Islet precursor cell (in vitro differentiated cells): ENCODE data around the gene TRAPPC2.

ENCODE experiments used
- DNase-seq: peaks from one replicate; pipeline ENCODE4 v3.0.0-alpha.2; 2018

TRAPPC2 gene

DNA sequence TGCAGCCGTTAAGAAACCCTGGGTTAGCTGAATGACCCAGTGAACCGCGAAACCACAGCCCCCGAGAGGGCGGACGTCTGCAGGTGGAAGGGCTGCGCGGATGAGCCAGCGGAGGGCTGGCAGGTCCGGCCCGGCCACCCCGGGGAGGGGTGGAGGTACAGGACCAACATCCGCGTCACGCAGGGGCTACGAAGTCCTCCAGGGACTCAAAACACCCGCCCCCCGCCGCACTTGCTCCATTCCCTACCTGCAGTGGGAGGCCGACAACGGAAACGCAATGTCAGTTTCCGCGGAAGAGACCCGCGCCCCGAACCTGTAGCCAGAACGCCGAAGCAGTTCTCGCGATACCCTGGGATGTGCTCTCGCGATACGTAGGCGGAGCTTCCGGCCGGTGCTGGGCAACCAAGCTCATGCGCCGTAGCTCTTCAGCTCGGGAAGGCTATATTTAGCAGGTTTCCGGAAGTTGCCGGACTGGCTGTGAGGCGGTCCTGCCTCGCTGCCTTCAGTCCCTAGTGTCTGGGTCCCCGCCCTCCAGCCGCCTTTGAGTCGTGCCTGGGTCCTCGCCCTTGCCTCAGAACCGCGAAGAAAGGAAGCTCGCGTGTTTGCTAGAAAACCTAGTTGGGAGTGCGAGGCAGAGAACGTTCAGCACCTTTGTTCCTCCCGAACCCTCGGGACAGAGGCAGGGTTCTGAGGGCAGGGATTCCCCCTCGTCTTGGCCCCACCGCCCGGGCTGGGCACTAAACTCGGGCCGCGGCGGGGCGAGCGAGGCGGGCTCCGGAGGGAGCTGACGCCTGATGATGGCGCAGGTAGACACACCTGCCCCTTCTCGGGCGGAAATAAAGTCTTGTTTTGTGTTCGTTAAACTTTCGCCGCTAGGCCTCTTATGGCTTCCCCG lies at the start of gene TRAPPC2, which contains the start of gene OFD1:
TRAPPC2 (minus strand) TSS at position 343 of the 895 bp plus-strand sequence. CDS start 14,657 bp downstream, outside the sequence.
OFD1 (plus strand) TSS at position 471 of the 895 bp plus-strand sequence; CDS start at position 795, 324 bp downstream.
- peak; percentile 96 for DNase-seq

DNA sequence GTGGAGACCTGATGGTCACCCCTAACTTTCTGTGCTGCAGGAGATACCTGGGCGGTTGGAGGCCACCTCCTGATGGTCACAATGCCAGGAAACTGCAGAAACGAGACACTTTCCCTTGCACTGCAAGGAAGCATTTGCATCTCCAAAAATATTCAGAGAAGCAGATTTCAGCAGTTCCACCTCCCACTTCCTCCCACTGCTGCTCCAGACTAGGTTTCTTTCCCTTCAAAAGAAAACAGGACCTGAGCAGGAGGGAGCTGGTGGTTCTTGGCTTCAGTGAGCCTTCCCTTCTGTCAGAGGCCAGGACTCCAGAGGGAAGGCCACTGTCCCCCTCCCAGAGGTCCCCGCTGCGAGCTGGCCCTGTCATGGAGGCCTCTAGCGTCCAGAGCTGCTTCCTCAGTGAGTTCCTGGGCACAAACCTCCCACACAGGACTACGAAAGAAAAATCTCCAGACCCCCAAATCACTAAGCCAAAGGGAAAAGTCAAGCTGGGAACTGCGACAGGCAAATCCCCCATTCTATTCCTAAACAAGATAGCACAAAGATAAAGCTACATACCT lies 46.5 kb upstream of the TRAPPC2 start:
- DNase-seq = peak; percentile 60

- DNase-seq = no peak
Observed at GRCh38 chrX:13778916-13779315, 44.5 kb upstream of the TRAPPC2 start.

DNA sequence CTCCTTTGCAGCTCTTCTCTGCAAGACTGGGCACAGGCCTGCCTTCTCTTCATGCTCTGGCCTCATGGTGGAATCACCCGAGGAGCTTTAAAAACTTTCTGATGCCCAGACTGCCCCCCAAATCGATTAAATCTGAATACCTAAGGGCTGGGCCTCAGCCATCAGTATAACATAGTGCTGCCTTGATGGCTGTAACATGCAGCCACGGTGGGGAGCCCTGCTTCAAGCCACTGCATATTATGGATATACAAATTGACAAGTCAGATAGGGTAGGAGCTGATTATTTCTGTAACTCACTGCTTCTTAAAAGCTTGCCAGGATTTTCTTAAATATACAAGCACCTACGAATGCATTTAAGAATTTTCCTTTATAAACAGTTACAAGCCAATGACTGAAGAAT lies 42.0 kb upstream of the TRAPPC2 start:
- no peak for DNase-seq

GRCh38 chrX:13775837-13776236 lies 41.4 kb upstream of the TRAPPC2 start:
- no peak for DNase-seq

DNA sequence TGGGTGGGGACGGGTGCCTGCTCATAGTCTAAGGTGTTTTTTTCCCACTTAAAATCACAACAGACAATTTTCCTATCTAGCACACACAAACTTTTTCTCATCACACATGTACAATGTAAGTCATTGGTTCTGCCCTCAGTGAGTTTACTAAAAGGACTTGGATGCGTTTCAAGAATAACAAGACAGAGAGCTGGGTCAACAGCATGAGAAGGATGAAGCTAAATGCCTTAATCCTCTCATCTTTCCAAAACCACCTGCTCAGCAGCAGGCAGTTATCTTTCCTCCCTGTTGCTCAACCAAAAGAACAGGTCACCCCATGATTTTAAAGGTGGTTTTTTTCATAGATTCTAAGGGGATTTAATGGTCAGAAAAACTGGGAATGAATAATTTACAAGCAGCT lies 40.3 kb upstream of the TRAPPC2 start:
- DNase-seq = no peak

GRCh38 chrX:13770013-13770535 lies 35.7 kb upstream of the TRAPPC2 start:
- DNase-seq = no peak

DNA sequence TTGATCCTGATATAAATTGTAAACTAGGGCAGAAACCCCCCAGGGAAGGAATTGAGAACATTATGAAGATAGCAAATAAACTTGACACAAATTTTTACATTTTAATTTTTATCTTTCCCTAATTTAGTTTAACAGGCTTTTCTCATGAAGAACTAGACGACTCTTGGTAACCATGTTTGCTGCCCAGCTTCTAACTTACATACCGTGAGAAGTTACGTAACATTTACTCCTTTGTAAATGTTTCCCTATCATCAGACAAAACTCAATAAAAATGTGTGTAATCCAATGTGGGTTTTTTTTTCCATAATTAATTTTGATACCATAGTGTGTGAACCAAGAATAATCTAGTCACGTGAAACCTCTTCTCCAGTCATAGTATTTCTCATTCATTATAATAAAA lies 34.5 kb upstream of the TRAPPC2 start:
- DNase-seq = no peak

DNA sequence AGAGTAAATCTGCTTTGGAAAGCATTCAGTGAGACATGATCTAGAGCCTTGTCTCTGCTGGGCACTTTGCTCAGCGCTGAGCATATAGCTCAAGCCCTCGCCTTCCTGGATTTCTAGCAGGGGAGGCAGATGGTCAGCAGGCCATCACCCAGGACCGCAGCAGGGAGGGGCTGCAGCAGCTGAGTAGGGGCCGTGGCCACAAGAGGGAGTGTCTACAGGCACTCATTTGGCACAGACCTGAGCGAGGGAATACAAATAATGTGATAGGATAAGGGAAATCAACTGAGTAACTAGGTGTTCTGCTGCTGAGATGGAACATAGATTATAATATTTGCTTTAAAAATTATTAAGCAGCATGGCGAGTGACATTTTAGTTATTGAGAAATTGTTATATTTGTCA lies 30.3 kb upstream of the TRAPPC2 start:
- DNase-seq = peak; percentile 75

GRCh38 chrX:13764281-13764680 lies 29.9 kb upstream of the TRAPPC2 start:
- no peak for DNase-seq

DNA sequence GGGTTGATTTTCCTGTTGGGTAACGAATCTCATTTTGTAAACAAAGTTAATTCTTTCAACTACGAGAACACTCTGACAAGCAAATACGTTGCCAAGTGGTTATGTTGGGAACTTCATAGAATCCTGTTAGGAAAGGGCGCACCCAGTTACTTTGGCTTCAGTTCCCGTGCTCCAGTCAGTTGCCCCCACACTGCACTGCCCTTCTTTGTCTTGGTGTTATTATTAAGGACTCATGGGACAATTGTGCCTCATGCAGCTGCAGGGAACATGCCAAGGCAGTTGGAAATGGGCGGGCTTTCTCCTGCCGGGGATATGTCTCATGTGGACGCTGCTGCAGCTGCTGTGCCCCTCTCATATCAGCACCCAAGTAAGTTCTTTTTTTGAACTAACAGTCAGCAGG lies 29.1 kb upstream of the TRAPPC2 start:
- no peak for DNase-seq

- DNase-seq = no peak
Observed at GRCh38 chrX:13761606-13762414, 27.4 kb upstream of the TRAPPC2 start.

GRCh38 chrX:13760426-13760825 lies 26.0 kb upstream of the TRAPPC2 start:
- DNase-seq = no peak

GRCh38 chrX:13759152-13759718 lies 24.8 kb upstream of the TRAPPC2 start:
- no peak for DNase-seq

DNA sequence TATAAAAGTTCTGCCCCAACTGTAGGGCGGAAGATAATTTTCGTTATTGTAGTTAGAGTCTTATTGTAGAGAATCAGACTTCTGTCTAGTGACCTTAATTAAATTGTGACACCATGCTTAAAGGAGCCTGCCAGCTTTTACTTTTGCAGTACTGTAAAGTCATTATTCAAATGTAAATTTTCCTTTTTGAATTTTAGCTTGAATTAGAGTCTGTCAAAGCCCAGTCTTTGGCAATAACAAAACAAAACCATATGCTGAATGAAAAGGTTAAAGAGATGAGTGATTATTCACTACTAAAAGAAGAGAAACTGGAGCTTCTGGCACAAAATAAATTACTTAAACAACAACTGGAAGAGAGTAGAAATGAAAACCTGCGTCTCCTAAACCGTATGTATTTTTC lies 22.0 kb upstream of the TRAPPC2 start:
- DNase-seq = no peak

DNA sequence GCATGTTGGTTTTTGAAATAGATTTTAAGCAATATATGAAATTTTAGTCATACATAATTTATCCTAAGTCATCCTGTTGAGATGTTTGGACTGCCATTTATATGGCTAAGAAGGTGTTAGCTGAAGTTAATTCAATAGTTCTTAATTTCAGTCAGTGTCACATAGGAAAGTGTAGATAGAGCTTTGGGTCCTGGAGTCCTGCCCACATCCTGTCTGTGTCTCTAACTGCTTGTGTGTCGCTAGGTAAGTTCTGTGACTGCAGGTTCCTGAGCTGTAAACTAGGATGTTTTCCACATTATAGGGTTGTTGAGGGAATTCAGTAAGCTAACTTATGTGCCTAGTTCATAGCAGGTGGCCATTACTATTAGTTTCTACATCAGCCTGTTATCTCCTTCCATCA lies 20.8 kb upstream of the TRAPPC2 start:
- DNase-seq = no peak

GRCh38 chrX:13754765-13755164 lies 20.3 kb upstream of the TRAPPC2 start:
- no peak for DNase-seq

DNA sequence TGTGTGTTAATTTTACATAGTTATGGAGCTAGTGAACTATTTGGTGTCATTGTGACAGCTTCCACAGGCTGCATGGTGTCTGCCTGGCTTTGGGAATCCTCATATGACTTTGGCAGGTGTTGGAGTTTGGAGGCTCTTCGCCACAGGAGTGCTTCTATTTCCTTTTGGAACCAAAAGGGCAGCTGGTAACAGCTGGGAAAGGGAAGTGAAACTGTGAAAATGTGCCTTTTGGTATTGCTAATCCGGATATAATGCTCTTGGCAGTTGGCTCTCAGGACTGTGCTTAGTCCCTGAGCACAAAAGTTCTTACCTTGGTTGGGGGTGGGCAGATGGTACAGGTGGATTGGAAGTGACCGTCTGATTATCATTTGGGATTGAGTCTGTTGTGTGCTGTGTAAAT lies 18.2 kb upstream of the TRAPPC2 start:
- DNase-seq = no peak

DNA sequence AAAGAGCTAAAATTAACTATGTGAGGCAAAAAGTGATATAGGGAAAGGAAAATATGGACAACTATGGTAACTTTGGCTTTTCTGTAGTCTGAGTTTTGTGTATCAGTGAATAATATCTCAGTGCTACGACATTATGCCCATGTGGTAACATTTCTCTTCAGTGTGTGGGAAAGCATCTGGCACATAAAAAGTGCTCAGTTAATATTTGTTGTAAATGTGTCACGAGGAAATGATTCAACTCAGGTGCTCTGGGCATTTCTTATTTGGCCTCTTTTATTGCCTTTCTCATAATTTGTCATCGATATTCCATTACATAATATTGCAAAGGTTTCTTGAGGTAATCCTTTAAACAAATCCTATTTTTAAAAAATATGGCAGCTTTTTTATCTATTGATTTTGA lies 17.7 kb upstream of the TRAPPC2 start:
- no peak for DNase-seq

- DNase-seq = no peak
Observed at GRCh38 chrX:13750812-13751211, 16.4 kb upstream of the TRAPPC2 start.

- DNase-seq = no peak
Observed at GRCh38 chrX:13750204-13750603, 15.8 kb upstream of the TRAPPC2 start.

DNA sequence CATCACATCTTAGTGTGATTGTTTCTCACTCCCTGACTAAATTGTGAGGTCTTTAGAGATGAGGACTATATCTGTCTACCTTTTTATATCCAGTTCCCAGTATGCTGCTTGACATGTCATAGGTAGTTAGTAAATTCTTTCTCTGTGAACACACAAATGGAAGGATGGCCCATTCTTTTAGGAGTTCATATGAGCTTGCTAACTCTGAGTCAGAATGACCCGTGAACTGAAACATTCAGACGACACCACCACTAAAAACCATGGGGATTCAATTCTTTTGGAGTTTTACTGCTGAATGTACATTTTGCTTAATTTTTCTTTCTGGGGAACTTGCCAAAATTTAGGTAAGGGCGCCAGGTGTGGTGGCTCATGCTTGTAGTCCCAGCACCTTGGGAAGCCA lies 14.1 kb upstream of the TRAPPC2 start:
- DNase-seq = no peak

GRCh38 chrX:13747836-13748235 lies 13.4 kb upstream of the TRAPPC2 start:
- DNase-seq = no peak
